Activated T-cell treated with anti-CD3 and anti-CD28 coated beads, Interleukin-2, amount 50 U/mL, for 72 hours (primary cell): ENCODE measurements around the gene RTBDN. TPM values are rescaled to one million over a fixed set of nuclear protein-coding genes. Genes with fewer than 3 reads are reported as not detected.
"Not testable (repeated sequence)": the region's sequence is repeated elsewhere in the genome, so short reads cannot be mapped to it uniquely, and the experiment has no call there.

Source experiments
- ATAC-seq, 2 donors: fragments of 150-1000 bp; cut with Tn5 transposase; replicated peaks in 1 of 2; 2 replicates each; pipeline ENCODE4 v1.10.0; 2021; ENCODE audit warnings: moderate library complexity in 2 of 2, mild to moderate bottlenecking in 1 of 2
- DNase-seq, 2 donors: peaks; one replicate each; pipeline ENCODE4 v3.0.0; 2021 to 2022; ENCODE audit warnings: mixed read lengths in 1 of 2
- H3K27ac Mint-ChIP-seq: one replicate; pipeline ENCODE4 v1.8.0; 2022; ENCODE audit warnings: mild to moderate bottlenecking, moderate library complexity, mixed read lengths
- H3K27me3 Mint-ChIP-seq: one replicate; pipeline ENCODE4 v1.8.0; 2022; ENCODE audit warnings: low read depth, mixed read lengths
- H3K36me3 Mint-ChIP-seq, 2 donors: one replicate each; pipeline ENCODE4 v1.8.0; 2022; ENCODE audit warnings: mixed read lengths in 2 of 2, mild to moderate bottlenecking in 1 of 2; ENCODE audit not compliant: insufficient read depth in 2 of 2
- H3K4me1 Mint-ChIP-seq: one replicate; pipeline ENCODE4 v1.8.0; 2022; ENCODE audit warnings: low read depth, mixed read lengths
- H3K4me3 Mint-ChIP-seq, 2 donors: one replicate each; pipeline ENCODE4 v1.8.0; 2022; ENCODE audit warnings: mild to moderate bottlenecking in 2 of 2, mixed read lengths in 2 of 2, moderate library complexity in 2 of 2
- H3K9me3 Mint-ChIP-seq, 2 donors: one replicate each; pipeline ENCODE4 v1.8.0; 2022; ENCODE audit warnings: mixed read lengths in 2 of 2
- total RNA-seq, 2 donors: library from RNA; stranded (reverse); gene quantifications; one replicate each; pipeline ENCODE4 v1.2.3, GENCODE V29; 2022

RTBDN gene
- total RNA-seq, 2 donors from 2014 or later, result not detected

DNA sequence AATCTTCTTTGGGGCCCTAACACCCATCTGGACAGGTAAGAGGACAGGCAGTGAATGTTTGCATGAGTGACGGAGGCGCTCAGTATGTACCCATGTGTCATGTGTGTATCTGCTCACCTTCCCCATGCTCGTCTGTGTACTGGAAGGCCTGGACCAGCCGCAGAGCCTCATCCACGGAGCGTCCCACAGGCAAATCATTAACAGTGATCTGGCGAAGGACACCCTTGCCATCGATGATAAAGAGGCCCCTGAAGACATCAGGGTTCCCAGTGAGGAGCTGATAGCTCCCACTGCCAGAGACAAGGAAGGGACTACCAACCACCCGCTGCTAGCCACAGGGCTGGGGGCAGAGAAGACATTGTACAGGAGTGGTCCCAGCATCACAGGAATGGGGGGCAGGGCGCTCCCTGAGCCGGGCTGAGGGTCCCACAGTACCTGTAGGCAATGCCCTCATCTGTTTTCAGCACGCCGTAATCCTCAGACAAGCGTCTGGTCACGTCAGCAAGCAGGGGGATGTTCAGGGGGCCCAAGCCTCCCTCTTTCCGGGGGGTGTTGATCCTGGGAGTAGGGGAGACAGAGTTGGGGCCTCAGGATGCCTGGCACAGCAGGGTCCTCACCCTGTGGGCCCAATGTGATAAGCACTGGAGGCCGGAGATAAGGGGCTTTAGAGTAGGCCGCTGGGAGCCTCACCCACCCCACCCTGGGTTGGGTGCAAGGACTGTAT lies 34.5 kb downstream of the RTBDN start:
- DNase-seq (no peak), ATAC-seq (no peak)
- no peak overlapping the region for H3K27ac Mint-ChIP-seq
- peaks cover 1 to 5% of the 10 kb centered on the region in 2 donors for H3K36me3 Mint-ChIP-seq
- H3K27me3 Mint-ChIP-seq, result no peaks in the 10 kb centered on the region
- H3K4me1 Mint-ChIP-seq, result peaks cover 43% of the 10 kb centered on the region
- no peaks in the 10 kb centered on the region for H3K9me3 Mint-ChIP-seq
- peak overlapping the region; percentile 94 for H3K4me3 Mint-ChIP-seq

DNA sequence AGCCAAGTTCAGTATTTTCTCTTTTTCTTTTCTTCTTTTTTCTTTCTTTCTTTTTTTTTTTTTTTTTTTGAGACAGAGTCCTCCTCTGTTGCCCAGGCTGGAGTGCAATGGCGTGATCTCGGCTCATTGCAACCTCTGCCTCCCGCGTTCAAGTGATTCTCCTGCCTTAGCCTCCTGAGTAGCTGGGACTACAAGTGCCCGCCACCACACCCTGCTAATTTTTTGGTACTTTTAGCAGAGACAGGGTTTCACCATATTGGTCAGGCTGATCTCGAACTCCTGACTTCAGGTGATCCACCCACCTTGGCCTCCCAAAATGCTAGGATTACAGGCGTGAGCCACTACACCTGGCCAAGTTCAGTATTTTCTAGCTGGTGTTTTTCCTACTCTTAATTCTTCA lies 36.8 kb downstream of the RTBDN start:
- not testable (repeated sequence) for H3K4me3 Mint-ChIP-seq, ATAC-seq, H3K27me3 Mint-ChIP-seq, DNase-seq, H3K9me3 Mint-ChIP-seq
- H3K27ac Mint-ChIP-seq, result peak overlapping the region; percentile 68
- H3K4me1 Mint-ChIP-seq, result peaks cover 51% of the 10 kb centered on the region
- peaks cover 5 to 11% of the 10 kb centered on the region in 2 donors for H3K36me3 Mint-ChIP-seq

DNA sequence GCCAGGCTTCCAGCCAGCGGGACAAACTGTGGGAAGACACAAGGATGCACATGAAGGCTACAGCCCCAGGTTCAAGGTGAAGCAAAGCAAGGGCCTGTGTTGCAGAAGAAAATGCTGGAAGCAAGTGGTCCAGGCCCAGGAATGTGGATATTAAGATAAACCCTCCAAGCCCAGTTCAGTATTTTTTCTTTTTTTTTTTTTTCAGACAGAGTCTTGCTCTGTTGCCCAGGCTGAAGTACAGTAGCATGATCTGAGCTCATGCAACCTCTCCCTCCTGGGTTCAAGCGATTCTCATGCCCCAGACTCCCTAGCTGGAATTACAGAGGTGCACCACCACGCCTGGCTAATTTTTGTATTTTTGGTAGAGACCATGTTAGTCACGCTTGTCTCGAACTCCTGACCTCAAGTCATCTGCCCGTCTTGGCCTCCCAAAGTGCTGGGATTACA lies 37.2 kb downstream of the RTBDN start:
- H3K27me3 Mint-ChIP-seq, result no peaks in the 10 kb centered on the region
- H3K4me1 Mint-ChIP-seq, result peaks cover 47% of the 10 kb centered on the region
- H3K27ac Mint-ChIP-seq, result no peak overlapping the region
- H3K36me3 Mint-ChIP-seq, result peaks cover 5 to 11% of the 10 kb centered on the region in 2 donors
- DNase-seq, result no peak
- no peaks in the 10 kb centered on the region for H3K9me3 Mint-ChIP-seq
- no peak overlapping the region for H3K4me3 Mint-ChIP-seq
- no peak for ATAC-seq

- H3K27me3 Mint-ChIP-seq, result no peaks in the 10 kb centered on the region
Observed at GRCh38 chr19:12796146-12797071, 38.0 kb downstream of the RTBDN start.

GRCh38 chr19:12794971-12795381 lies 39.4 kb downstream of the RTBDN start:
- Mint-ChIP-seq H3K27me3 (no peaks in the 10 kb centered on the region), H3K4me1 (peaks cover 34% of the 10 kb centered on the region), H3K27ac (peak overlapping the region; percentile 96), H3K36me3 (peaks cover 10 to 17% of the 10 kb centered on the region in 2 donors), H3K4me3 (peak overlapping the region; percentile 87 to 94), H3K9me3 (no peaks in the 10 kb centered on the region)
- ATAC-seq (no peak), DNase-seq (no peak)

More at GRCh38 chr19:12796146-12797071, 38.0 kb downstream of the RTBDN start:
- Mint-ChIP-seq H3K27ac (peak overlapping the region; percentile 43), H3K4me1 (peaks cover 45% of the 10 kb centered on the region), H3K36me3 (peaks cover 5 to 14% of the 10 kb centered on the region in 2 donors), H3K4me3 (peak overlapping the region; percentile 87 to 94), H3K9me3 (no peaks in the 10 kb centered on the region)
- DNase-seq (peak; percentile 76 to 79), ATAC-seq (peak in 1 of 2 donors; percentile 7)

DNA sequence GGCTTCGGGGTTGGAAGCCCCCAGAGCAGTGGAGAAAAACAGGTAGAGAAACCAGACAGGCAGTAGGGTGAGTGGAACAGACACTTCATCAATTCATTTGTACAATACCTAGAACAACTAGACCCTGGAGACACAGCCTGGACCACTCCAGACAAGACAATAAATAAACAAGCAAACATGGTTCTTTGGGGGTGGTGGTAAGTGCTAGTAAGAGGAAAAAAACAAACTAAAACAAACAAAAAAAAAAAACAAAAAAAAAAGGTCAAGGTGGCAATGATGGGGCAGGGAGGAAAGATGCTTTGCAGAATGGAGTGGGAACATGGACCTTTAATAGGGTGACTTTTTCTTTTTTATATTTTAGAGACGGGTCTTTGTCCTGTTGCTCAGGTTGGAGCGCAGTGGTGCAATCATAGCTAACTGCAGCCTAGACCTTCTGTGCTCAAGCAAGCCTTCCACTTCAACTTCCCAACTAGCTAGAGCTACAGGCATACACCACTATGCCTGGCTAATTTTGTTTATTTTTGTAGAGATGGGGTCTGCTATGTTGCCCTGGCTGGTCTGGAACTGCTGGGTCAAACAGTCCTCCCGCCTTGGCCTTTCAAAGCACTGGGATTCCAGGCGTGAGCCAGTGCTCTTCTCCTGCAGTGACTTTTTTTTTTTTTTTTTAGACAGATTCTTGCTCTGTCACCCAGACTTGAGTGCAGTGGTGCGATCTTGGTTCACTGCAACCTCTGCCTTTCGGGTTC lies 40.0 kb downstream of the RTBDN start:
- H3K27me3 Mint-ChIP-seq, result no peaks in the 10 kb centered on the region
- DNase-seq (no peak), ATAC-seq (no peak)
- no peaks in the 10 kb centered on the region for H3K9me3 Mint-ChIP-seq
- peak overlapping the region; percentile 96 for H3K27ac Mint-ChIP-seq
- H3K36me3 Mint-ChIP-seq, result peaks cover 10 to 17% of the 10 kb centered on the region in 2 donors
- H3K4me3 Mint-ChIP-seq, result peak overlapping the region; percentile 87 to 94
- H3K4me1 Mint-ChIP-seq, result peaks cover 29% of the 10 kb centered on the region

DNA sequence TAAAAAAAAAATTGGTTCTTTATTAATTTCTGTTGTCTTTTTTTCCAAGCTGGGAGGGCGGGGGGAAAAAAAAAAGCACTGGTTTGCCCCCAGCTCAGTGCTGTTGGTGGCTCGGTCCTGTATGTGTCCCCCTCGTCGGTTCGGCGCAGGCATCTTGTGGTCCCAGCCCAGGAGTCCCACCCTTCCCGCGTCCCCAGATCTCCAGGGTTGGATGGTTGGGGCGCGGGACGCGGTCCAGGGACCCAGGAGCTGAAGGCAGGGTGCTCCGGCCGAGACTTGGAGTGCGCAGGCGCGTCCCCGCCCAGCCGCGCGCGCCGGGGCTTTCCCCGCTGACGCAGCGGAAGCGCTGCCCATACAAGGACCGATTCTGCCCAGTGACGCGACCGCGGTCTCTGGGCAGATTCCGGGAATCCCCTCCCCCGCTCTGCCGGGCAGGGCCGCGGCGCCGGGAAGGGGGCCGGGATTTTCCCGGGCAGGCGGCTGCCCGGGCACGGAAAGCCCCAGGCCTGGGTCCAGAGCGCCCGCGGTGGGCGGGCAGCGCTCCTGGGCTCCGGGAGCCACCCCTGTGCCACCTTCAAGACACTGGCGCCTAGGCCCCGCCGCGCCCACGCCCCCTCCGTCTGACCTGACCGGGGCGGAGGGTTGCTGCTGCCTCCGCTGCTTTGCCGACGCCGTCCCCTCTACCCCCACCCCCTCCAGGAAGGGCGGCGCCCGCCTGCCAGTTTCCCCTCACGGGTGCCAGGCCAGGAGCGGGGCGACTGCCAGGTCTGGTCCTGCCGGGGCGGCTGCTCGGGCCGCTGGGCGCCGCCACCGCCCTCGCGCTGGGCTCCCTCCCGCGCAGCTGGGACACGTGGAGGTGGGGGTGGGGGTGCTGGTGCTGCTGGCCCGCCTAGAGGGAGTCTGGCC lies 40.8 kb downstream of the RTBDN start:
- ATAC-seq, result peak; percentile 35 to 39
- Mint-ChIP-seq H3K27ac (peak overlapping the region; percentile 96), H3K4me1 (peaks cover 35% of the 10 kb centered on the region), H3K9me3 (no peaks in the 10 kb centered on the region), H3K36me3 (peaks cover 9 to 17% of the 10 kb centered on the region in 2 donors), H3K4me3 (peak overlapping the region; percentile 94 to 98), H3K27me3 (no peaks in the 10 kb centered on the region)
- peak; percentile 96 for DNase-seq

GRCh38 chr19:12792853-12793289 lies 41.5 kb downstream of the RTBDN start:
- H3K36me3 Mint-ChIP-seq, result peaks cover 9 to 14% of the 10 kb centered on the region in 2 donors
- DNase-seq (no peak), ATAC-seq (no peak)
- peaks cover 42% of the 10 kb centered on the region for H3K4me1 Mint-ChIP-seq
- H3K27me3 Mint-ChIP-seq, result no peaks in the 10 kb centered on the region
- H3K9me3 Mint-ChIP-seq, result no peaks in the 10 kb centered on the region
- peak overlapping the region; percentile 93 for H3K27ac Mint-ChIP-seq
- H3K4me3 Mint-ChIP-seq, result peak overlapping the region; percentile 94 to 98

DNA sequence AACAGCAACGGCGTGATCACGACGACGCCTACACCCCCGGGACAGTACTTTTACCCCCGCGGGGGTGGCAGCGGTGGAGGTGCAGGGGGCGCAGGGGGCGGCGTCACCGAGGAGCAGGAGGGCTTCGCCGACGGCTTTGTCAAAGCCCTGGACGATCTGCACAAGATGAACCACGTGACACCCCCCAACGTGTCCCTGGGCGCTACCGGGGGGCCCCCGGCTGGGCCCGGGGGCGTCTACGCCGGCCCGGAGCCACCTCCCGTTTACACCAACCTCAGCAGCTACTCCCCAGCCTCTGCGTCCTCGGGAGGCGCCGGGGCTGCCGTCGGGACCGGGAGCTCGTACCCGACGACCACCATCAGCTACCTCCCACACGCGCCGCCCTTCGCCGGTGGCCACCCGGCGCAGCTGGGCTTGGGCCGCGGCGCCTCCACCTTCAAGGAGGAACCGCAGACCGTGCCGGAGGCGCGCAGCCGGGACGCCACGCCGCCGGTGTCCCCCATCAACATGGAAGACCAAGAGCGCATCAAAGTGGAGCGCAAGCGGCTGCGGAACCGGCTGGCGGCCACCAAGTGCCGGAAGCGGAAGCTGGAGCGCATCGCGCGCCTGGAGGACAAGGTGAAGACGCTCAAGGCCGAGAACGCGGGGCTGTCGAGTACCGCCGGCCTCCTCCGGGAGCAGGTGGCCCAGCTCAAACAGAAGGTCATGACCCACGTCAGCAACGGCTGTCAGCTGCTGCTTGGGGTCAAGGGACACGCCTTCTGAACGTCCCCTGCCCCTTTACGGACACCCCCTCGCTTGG lies 42.1 kb downstream of the RTBDN start:
- DNase-seq (peak; percentile 87 to 91), ATAC-seq (peak in 1 of 2 donors; percentile 7)
- Mint-ChIP-seq H3K36me3 (peaks cover 9 to 13% of the 10 kb centered on the region in 2 donors), H3K9me3 (no peaks in the 10 kb centered on the region), H3K4me1 (peaks cover 42% of the 10 kb centered on the region), H3K4me3 (peak overlapping the region; percentile 94 to 98), H3K27ac (peak overlapping the region; percentile 97), H3K27me3 (no peaks in the 10 kb centered on the region)

DNA sequence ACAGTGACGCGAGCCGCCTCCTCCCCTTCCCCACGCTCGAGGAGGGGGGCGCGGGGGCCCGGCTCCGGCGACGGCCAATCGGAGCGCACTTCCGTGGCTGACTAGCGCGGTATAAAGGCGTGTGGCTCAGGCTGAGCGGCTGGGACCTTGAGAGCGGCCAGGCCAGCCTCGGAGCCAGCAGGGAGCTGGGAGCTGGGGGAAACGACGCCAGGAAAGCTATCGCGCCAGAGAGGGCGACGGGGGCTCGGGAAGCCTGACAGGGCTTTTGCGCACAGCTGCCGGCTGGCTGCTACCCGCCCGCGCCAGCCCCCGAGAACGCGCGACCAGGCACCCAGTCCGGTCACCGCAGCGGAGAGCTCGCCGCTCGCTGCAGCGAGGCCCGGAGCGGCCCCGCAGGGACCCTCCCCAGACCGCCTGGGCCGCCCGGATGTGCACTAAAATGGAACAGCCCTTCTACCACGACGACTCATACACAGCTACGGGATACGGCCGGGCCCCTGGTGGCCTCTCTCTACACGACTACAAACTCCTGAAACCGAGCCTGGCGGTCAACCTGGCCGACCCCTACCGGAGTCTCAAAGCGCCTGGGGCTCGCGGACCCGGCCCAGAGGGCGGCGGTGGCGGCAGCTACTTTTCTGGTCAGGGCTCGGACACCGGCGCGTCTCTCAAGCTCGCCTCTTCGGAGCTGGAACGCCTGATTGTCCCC lies 42.9 kb downstream of the RTBDN start, which contains the start of gene JUNB:
JUNB (plus strand) TSS at position 142 of the 706 bp plus-strand sequence; CDS start at position 428, 286 bp downstream.
- Mint-ChIP-seq H3K9me3 (no peaks in the 10 kb centered on the region), H3K27me3 (no peaks in the 10 kb centered on the region), H3K27ac (peak within 1 kb of the TSS; percentile 97), H3K4me3 (peak within 1 kb of the TSS; percentile 94 to 98), H3K4me1 (peaks cover 43% of the 10 kb centered on the region), H3K36me3 (peaks cover 9 to 13% of the 10 kb centered on the region in 2 donors)
- ATAC-seq (peak; percentile 36 to 44), DNase-seq (peak; percentile 98)
